Neural crest cell (in vitro differentiated cells): ENCODE results near the gene KCNIP4. TPM values are rescaled to one million over a fixed set of nuclear protein-coding genes. Genes with fewer than 3 reads are reported as not detected.

Experiments used
- DNase-seq: peaks from one replicate; pipeline ENCODE4 v3.0.0; 2021; ENCODE audit warnings: low read depth, mixed read lengths, low spot score
- H3K27ac Mint-ChIP-seq: one replicate; pipeline ENCODE4 v1.8.0; 2021; ENCODE audit warnings: mild to moderate bottlenecking, mixed read lengths; ENCODE audit not compliant: unreplicated experiment
- H3K27me3 Mint-ChIP-seq: 2 replicates; pipeline ENCODE4 v1.8.0; 2021; ENCODE audit warnings: low read depth, mild to moderate bottlenecking, mixed read lengths
- H3K36me3 Mint-ChIP-seq: 2 replicates; pipeline ENCODE4 v1.8.0; 2021; ENCODE audit warnings: low read depth, mild to moderate bottlenecking, mixed read lengths
- H3K4me1 Mint-ChIP-seq: 2 replicates; pipeline ENCODE4 v1.8.0; 2021; ENCODE audit warnings: mixed read lengths
- H3K4me3 Mint-ChIP-seq: one replicate; pipeline ENCODE4 v1.8.0; 2021; ENCODE audit warnings: mild to moderate bottlenecking, mixed read lengths
- H3K9me3 Mint-ChIP-seq: 2 replicates; pipeline ENCODE4 v1.8.0; 2021; ENCODE audit warnings: mixed read lengths
- total RNA-seq: library from RNA; stranded (reverse); gene quantifications from 2 replicates; pipeline ENCODE4 v1.2.1, GENCODE V29; 2021
- TF ChIP-seq, protein P1 (sequence below): fragments of 200-600 bp; sonication (generic); conservative IDR thresholded peaks from 2 replicates; pipeline ENCODE4 v1.5.0; 2021; ENCODE audit warnings: antibody characterized with exemption, mild to moderate bottlenecking

The KCNIP4 gene
- total RNA-seq, 1 donor from 2014 or later = 0.33 TPM

DNA sequence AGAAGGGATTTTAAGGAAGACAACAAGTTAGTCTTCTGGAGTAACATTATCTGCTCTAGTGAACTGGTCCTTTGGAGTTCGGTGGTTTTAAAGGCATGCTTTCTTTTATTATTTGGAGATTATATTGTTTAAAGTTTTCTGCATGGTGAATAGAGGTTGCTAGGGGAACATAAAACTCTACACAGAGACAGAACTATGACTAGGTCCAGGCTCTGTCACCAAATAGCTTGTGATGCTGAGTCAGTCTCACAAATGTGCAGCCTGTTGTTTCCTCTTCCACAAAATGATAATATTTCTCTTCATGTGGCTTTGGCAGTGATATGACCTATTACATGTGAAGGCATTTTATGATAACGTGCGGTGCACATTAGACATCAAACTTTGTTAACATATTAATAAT is 1115.7 kb downstream of the KCNIP4 start:
- no peaks in the 10 kb centered on the region for H3K9me3 Mint-ChIP-seq
- no peak overlapping the region for H3K27ac Mint-ChIP-seq
- DNase-seq = no peak
- H3K27me3 Mint-ChIP-seq = no peaks in the 10 kb centered on the region
- H3K4me3 Mint-ChIP-seq = no peak overlapping the region
- no peaks in the 10 kb centered on the region for H3K4me1 Mint-ChIP-seq
- H3K36me3 Mint-ChIP-seq = no peaks in the 10 kb centered on the region
- TF ChIP-seq, protein P1, sequence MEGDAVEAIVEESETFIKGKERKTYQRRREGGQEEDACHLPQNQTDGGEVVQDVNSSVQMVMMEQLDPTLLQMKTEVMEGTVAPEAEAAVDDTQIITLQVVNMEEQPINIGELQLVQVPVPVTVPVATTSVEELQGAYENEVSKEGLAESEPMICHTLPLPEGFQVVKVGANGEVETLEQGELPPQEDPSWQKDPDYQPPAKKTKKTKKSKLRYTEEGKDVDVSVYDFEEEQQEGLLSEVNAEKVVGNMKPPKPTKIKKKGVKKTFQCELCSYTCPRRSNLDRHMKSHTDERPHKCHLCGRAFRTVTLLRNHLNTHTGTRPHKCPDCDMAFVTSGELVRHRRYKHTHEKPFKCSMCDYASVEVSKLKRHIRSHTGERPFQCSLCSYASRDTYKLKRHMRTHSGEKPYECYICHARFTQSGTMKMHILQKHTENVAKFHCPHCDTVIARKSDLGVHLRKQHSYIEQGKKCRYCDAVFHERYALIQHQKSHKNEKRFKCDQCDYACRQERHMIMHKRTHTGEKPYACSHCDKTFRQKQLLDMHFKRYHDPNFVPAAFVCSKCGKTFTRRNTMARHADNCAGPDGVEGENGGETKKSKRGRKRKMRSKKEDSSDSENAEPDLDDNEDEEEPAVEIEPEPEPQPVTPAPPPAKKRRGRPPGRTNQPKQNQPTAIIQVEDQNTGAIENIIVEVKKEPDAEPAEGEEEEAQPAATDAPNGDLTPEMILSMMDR = no peak

DNA sequence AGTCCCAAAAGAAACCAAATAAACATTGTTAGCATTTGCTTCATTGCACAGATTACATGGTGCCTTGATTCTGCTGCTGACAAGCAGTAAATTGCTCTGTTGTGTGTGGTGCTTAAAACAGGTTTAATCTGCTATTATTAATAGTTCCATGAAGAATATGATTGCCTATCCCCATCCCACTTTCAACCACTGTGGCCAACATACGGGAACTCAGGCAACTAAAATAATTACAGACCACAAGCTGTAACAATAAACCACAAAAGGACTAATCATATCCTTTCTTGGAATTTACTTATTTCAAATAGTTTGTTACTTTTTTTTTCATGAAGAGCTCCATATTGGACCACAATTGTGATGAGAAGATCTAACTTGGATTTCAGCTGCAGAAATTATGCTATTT is 1116.8 kb downstream of the KCNIP4 start:
- H3K36me3 Mint-ChIP-seq = no peaks in the 10 kb centered on the region
- H3K4me1 Mint-ChIP-seq = no peaks in the 10 kb centered on the region
- no peak for DNase-seq
- no peaks in the 10 kb centered on the region for H3K9me3 Mint-ChIP-seq
- H3K4me3 Mint-ChIP-seq = no peak overlapping the region
- no peaks in the 10 kb centered on the region for H3K27me3 Mint-ChIP-seq
- TF ChIP-seq, protein P1 = no peak
- H3K27ac Mint-ChIP-seq = no peak overlapping the region

DNA sequence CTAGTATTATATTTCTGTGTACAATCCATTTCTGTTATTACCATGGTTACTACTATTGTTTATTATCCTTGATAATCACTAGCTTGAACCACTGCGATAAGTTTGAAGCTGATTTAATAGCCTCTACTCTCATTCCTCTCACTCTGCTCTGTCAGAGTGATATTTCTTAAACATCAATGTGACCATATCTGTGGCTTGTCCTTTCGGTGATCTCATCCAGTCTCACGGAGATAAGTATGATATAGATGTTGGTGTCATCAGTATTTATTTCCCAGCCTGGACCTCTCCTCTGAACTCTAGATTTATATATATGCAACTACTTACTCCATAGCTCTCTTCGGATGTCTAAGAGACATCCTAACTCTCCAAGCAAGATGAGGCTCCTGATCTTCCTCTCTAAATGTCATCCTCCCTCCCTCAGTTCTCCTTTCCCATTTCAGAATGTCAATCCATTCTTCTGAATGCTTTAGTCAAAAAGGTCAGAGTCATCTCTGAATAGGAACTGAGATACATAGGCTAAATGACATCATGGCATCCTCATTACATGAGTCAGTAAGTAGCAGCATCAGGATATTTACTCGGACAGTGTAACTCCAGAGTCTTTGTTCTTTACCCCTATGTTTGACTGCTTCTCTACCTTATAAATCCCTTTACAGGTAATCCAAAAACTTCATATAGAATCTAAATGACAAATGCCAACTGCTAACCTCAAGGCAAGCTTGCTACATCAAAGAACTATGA is 1118.8 kb downstream of the KCNIP4 start:
- Mint-ChIP-seq H3K9me3 (no peaks in the 10 kb centered on the region), H3K4me3 (no peak overlapping the region), H3K27me3 (no peaks in the 10 kb centered on the region), H3K36me3 (no peaks in the 10 kb centered on the region), H3K4me1 (no peaks in the 10 kb centered on the region), H3K27ac (no peak overlapping the region)
- no peak for DNase-seq
- TF ChIP-seq, protein P1 = no peak

DNA sequence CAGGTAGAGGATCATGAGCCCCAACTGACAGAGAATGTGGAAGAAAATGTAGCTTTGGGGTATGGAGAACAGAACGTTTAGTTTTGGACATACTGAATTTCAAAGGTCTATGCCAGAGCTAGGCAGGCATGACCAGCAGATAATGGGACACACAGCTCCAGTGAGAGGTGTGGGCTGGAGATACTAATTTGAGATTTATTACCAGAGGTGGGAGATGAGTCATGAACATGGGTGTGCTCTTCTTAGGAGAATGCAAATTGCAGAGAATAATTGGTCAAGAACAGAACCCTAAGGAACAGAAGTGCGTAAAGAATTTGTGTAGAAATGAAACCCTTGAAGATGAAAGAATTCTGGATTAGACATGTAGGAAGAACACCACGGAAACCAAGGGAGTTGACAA is 1123.1 kb downstream of the KCNIP4 start:
- no peaks in the 10 kb centered on the region for H3K36me3 Mint-ChIP-seq
- H3K9me3 Mint-ChIP-seq = no peaks in the 10 kb centered on the region
- TF ChIP-seq, protein P1 = no peak
- no peak overlapping the region for H3K27ac Mint-ChIP-seq
- no peak for DNase-seq
- H3K4me1 Mint-ChIP-seq = no peaks in the 10 kb centered on the region
- no peak overlapping the region for H3K4me3 Mint-ChIP-seq
- no peaks in the 10 kb centered on the region for H3K27me3 Mint-ChIP-seq

DNA sequence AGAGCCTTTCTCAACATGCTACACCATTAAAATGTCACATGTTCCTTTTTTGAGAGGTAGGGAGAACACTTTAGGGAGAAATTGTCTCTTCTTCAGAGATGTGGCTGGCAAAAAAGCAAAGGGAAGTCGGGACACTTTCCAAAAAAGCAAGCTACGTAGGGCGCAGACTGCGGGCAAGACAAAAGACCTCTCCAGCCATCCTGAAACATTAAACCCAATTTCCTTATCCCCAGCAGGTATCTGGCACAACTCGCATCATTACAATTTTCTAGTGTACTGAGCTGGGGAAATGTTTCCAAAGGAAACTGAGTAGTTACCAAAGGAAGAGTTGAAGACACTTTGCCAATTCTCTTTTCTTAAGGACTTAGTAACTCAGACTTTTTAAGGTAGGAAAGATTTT is 1132.3 kb downstream of the KCNIP4 start:
- Mint-ChIP-seq H3K9me3 (no peaks in the 10 kb centered on the region), H3K4me1 (no peaks in the 10 kb centered on the region), H3K36me3 (no peaks in the 10 kb centered on the region), H3K27me3 (peaks cover 3% of the 10 kb centered on the region), H3K27ac (no peak overlapping the region), H3K4me3 (no peak overlapping the region)
- DNase-seq = no peak
- TF ChIP-seq, protein P1 = no peak
